Peyer's patch (tissue), 4 donors: ENCODE results near the gene CPT1B. TPM values are rescaled to one million over a fixed set of nuclear protein-coding genes. Genes with fewer than 3 reads are reported as not detected.
A peak's percentile ranks its signal among the peaks of the same experiment; 100 is the strongest.

ENCODE experiments used
- DNase-seq, 3 donors: peaks; one replicate each; pipeline ENCODE4 v3.0.0-alpha.2; 2017 to 2019
- H3K27ac ChIP-seq, 4 donors: fragments of 200-600 bp; sonication (generic); one replicate each; pipeline ENCODE4 v1.5.1; 2016 to 2019
- H3K27me3 ChIP-seq, 2 donors: fragments of 200-600 bp; sonication (generic); one replicate each; pipeline ENCODE4 v1.5.1; 2019
- H3K36me3 ChIP-seq, 3 donors: fragments of 200-600 bp; sonication (generic); one replicate each; pipeline ENCODE4 v1.5.1; 2016 to 2019
- H3K4me1 ChIP-seq, 4 donors: fragments of 200-600 bp; sonication (generic); one replicate each; pipeline ENCODE4 v1.5.1; 2016 to 2019
- H3K4me3 ChIP-seq, 4 donors: fragments of 200-600 bp; sonication (generic); 1 replicate in 3 of 4; 2 replicates in 1 of 4; pipeline ENCODE4 v1.5.1; 2016 to 2019; ENCODE audit warnings: mild to moderate bottlenecking in 1 of 4
- H3K9me3 ChIP-seq, 4 donors: fragments of 200-600 bp; sonication (generic); one replicate each; pipeline ENCODE4 v1.5.1; 2016 to 2019; ENCODE audit warnings: mild to moderate bottlenecking in 1 of 4
- CTCF ChIP-seq, 6 experiments: fragments of 450-650 bp in 4 of 6; fragments of 200-600 bp in 2 of 6; sonication (generic) in 1 of 6; IDR thresholded peaks; one replicate each; pipeline ENCODE4 v1.5.1; 2017 to 2019; ENCODE audit warnings: antibody characterized with exemption in 6 of 6, mild to moderate bottlenecking in 3 of 6, moderate library complexity in 1 of 6
- POLR2A ChIP-seq, 2 donors: fragments of 450-650 bp; IDR thresholded peaks; one replicate each; pipeline ENCODE4 v1.5.1; 2017; ENCODE audit warnings: antibody characterized with exemption in 2 of 2, mild to moderate bottlenecking in 2 of 2, moderate library complexity in 2 of 2
- total RNA-seq, 4 donors: library from RNA; depleted of rRNA; stranded (reverse); fragments of >200 nt; gene quantifications; one replicate each; pipeline ENCODE4 v1.1.0, GENCODE V29; 2016

The CPT1B gene
- total RNA-seq, 4 donors from 2014 or later, result 51.2 to 133 (median 56.5) TPM

GRCh38 chr22:50524676-50525103 is 53.5 kb downstream of the CPT1B start:
- no peak for TF ChIP-seq POLR2A (IDR thresholded peaks at IDR 0.05)
- no peak for TF ChIP-seq CTCF (IDR thresholded peaks at IDR 0.05)
- no peak for DNase-seq
- H3K27ac ChIP-seq, result peak overlapping the region; percentile 93 to 100 (median 97)
- no peaks in the 10 kb centered on the region for H3K9me3 ChIP-seq
- H3K27me3 ChIP-seq, result no peaks in the 10 kb centered on the region
- peak overlapping the region; percentile 74 to 82 (median 78) for H3K4me3 ChIP-seq
- peaks cover 6 to 59% (median 22%) of the 10 kb centered on the region in 4 donors for H3K4me1 ChIP-seq
- H3K36me3 ChIP-seq, result peaks cover 0 to 42% (median 0%) of the 10 kb centered on the region in 3 donors

- no peak for TF ChIP-seq CTCF (IDR thresholded peaks at IDR 0.05)
- peak in 1 of 2 donors; percentile 8 for TF ChIP-seq POLR2A (IDR thresholded peaks at IDR 0.05)
- H3K27ac ChIP-seq, result peak overlapping the region in 3 of 4 donors; percentile 93 to 98 (median 96)
- H3K27me3 ChIP-seq, result no peaks in the 10 kb centered on the region
- DNase-seq, result peak in 1 of 3 donors; percentile 71
- peak overlapping the region; percentile 74 to 82 (median 78) for H3K4me3 ChIP-seq
- H3K9me3 ChIP-seq, result no peaks in the 10 kb centered on the region
- peaks cover 6 to 53% (median 19%) of the 10 kb centered on the region in 4 donors for H3K4me1 ChIP-seq
- peaks cover 0 to 49% (median 0%) of the 10 kb centered on the region in 3 donors for H3K36me3 ChIP-seq
These were observed 54.2 kb downstream of the CPT1B start for GRCh38 chr22:50523806-50524675.

GRCh38 chr22:50523458-50523805 is 54.8 kb downstream of the CPT1B start:
- DNase-seq, result no peak
- H3K4me1 ChIP-seq, result peaks cover 6 to 47% (median 19%) of the 10 kb centered on the region in 4 donors
- no peak for TF ChIP-seq CTCF (IDR thresholded peaks at IDR 0.05)
- no peak for TF ChIP-seq POLR2A (IDR thresholded peaks at IDR 0.05)
- no peaks in the 10 kb centered on the region for H3K9me3 ChIP-seq
- H3K27ac ChIP-seq, result peak overlapping the region in 1 of 4 donors; percentile 98
- peak overlapping the region in 1 of 4 donors; percentile 82 for H3K4me3 ChIP-seq
- H3K27me3 ChIP-seq, result no peaks in the 10 kb centered on the region
- peaks cover 0 to 55% (median 0%) of the 10 kb centered on the region in 3 donors for H3K36me3 ChIP-seq

- TF ChIP-seq POLR2A (IDR thresholded peaks at IDR 0.05) (no peak), CTCF (IDR thresholded peaks at IDR 0.05) (no peak)
- Histone ChIP-seq H3K4me3 (peak overlapping the region in 1 of 4 donors; percentile 82), H3K27me3 (no peaks in the 10 kb centered on the region), H3K36me3 (peaks cover 0 to 60% (median 0%) of the 10 kb centered on the region in 3 donors), H3K4me1 (peaks cover 6 to 41% (median 19%) of the 10 kb centered on the region in 4 donors), H3K9me3 (no peaks in the 10 kb centered on the region), H3K27ac (no peak overlapping the region)
- no peak for DNase-seq
These were observed 55.3 kb downstream of the CPT1B start for GRCh38 chr22:50522806-50523438.

GRCh38 chr22:50522208-50522805 is 55.9 kb downstream of the CPT1B start:
- TF ChIP-seq POLR2A (IDR thresholded peaks at IDR 0.05), result no peak
- TF ChIP-seq CTCF (IDR thresholded peaks at IDR 0.05), result no peak
- peaks cover 6 to 37% (median 18%) of the 10 kb centered on the region in 4 donors for H3K4me1 ChIP-seq
- no peak overlapping the region for H3K27ac ChIP-seq
- no peak overlapping the region for H3K4me3 ChIP-seq
- DNase-seq, result no peak
- H3K27me3 ChIP-seq, result no peaks in the 10 kb centered on the region
- peaks cover 0 to 66% (median 0%) of the 10 kb centered on the region in 3 donors for H3K36me3 ChIP-seq
- H3K9me3 ChIP-seq, result no peaks in the 10 kb centered on the region
